HUES64 (cell line): ENCODE results near the gene SRC.

ENCODE experiments used
- H3K27ac ChIP-seq: 2 replicates; pipeline ENCODE4 v1.7.0; 2013; ENCODE audit warnings: low read depth, low read length, inconsistent platforms
- H3K27me3 ChIP-seq: 2 replicates; pipeline ENCODE4 v1.6.1; 2013; ENCODE audit warnings: mild to moderate bottlenecking, low read length; ENCODE audit not compliant: insufficient read depth
- H3K36me3 ChIP-seq: 2 replicates; pipeline ENCODE4 v1.6.1; 2013; ENCODE audit warnings: mild to moderate bottlenecking, low read length; ENCODE audit not compliant: insufficient read depth
- H3K4me1 ChIP-seq: 2 replicates; pipeline ENCODE4 v1.6.1; 2013; ENCODE audit warnings: mild to moderate bottlenecking, low read length, moderate library complexity; ENCODE audit not compliant: insufficient read depth
- H3K4me3 ChIP-seq: 2 replicates; pipeline ENCODE4 v1.5.1; 2013; ENCODE audit warnings: mild to moderate bottlenecking, low read length, moderate library complexity
- H3K9ac ChIP-seq: 2 replicates; pipeline ENCODE4 v1.6.1; 2013; ENCODE audit warnings: mild to moderate bottlenecking, low read depth, low read length
- H3K9me3 ChIP-seq: 2 replicates; pipeline ENCODE4 v1.6.1; 2013; ENCODE audit warnings: low read depth, low read length; ENCODE audit not compliant: insufficient read depth
- WGBS: fragments of 150-250, 120-280 bp; methylation state at CpG from one replicate; pipeline ENCODE4 v1.1.7; 2013; ENCODE audit warnings: missing lambda C conversion rate; 5-methylcytosine and 5-hydroxymethylcytosine counted together

The SRC gene

DNA sequence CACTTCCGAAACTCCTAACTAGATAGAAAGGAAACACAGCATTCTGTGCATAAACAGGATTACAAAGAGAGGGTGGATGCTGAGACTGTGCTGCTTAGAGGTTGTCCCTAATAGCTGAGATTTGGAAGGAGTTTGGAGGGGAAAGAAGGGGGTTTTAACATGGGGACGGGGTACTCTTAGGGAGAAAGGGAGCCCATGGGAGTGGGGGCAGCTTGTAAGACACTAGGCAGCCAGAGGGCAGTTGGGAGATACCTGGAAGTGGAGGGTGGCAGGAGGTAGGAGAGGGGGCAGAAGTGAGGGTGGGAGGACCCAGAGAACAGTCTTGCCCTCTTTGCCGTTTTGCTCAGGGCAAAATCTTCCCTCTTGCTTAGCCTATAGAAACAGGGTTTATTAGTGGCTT, 40.1 kb upstream of the SRC start:
- H3K36me3 ChIP-seq: peaks cover 47% of the 10 kb centered on the region
- 0 out of 2 replicates have a peak overlapping the region, but pooled peaks have one; percentile 32 for H3K9ac ChIP-seq
- WGBS: 83% methylated on average over 3 of the region's 3 CpGs
- no peaks in the 10 kb centered on the region for H3K9me3 ChIP-seq
- H3K27me3 ChIP-seq: no peaks in the 10 kb centered on the region
- H3K4me3 ChIP-seq: no peak overlapping the region
- H3K27ac ChIP-seq: no peak overlapping the region
- peaks cover 6% of the 10 kb centered on the region for H3K4me1 ChIP-seq

DNA sequence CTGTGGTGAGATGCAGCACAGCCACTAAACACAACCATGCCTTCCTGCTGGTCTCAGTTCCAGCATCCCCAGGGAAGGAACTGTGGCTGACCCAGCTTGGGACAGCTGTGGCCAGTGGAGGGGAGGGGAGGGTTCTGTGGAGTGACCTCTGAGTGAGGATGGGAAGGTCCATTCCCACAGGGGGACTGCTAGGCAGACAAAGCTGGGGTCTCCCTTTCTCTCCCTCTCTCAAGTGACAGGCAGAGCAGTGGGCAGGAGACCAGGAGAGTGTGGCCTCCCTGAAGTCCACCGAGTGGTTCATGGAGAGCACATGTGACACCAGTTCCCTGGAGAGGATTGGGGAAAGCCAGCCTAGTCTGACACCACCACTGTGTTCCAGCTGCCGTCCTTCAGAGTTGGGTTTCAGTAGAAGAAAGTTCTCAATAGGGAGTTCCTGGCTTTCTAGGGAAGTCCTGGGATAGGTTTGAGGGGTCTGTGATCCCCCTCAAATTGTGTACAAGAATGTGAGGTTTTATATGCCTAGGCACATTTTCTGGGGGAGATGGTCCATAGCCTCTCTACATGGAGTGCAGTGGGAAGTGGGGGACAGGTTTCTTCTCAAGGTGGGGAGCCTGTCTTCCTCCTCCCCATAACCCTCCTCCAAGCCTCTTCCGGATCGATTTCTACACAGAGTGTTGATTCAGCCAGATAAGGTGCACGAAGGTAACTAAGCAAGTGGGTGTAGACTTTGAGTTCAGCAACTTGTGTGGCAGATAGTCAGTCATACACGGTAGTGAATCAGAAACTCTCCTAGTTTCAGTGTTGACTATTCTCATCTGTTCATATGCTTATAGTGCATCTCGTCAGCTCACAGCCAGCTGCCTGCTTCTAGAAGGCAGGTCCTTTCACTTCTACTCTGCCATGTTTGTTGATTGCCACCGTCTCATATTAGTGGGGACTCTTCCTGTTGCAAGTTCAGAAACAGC, 37.6 kb upstream of the SRC start:
- Histone ChIP-seq H3K36me3 (peaks cover 28% of the 10 kb centered on the region), H3K27ac (no peak overlapping the region), H3K4me1 (peaks cover 6% of the 10 kb centered on the region), H3K4me3 (no peak overlapping the region), H3K27me3 (no peaks in the 10 kb centered on the region), H3K9ac (no peak overlapping the region), H3K9me3 (no peaks in the 10 kb centered on the region)
- 91% methylated on average over 8 of the region's 8 CpGs for WGBS

DNA sequence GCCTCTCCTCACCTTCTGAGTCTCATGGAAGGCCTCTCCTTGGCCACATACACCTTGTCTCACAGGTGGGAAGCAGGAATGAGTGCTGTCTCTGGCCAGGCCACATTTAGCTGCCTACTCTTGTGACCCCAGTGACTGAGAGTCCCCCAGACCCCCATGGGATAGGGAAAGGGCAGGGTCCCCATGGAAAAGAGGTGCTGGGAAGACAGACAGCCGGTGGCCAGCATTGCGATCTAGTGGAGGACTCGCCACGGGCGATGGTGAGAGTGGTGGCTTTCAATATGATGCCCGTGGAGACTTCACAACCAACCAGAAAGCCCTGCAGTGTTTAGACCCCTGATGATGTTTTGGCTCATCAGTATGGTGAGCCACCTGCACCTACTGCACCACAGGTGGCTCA, 36.6 kb upstream of the SRC start:
- Histone ChIP-seq H3K4me3 (no peak overlapping the region), H3K9ac (no peak overlapping the region), H3K4me1 (peaks cover 6% of the 10 kb centered on the region), H3K36me3 (peaks cover 19% of the 10 kb centered on the region), H3K27me3 (no peaks in the 10 kb centered on the region), H3K9me3 (no peaks in the 10 kb centered on the region), H3K27ac (no peak overlapping the region)
- 97% methylated on average over 6 of the region's 6 CpGs for WGBS

DNA sequence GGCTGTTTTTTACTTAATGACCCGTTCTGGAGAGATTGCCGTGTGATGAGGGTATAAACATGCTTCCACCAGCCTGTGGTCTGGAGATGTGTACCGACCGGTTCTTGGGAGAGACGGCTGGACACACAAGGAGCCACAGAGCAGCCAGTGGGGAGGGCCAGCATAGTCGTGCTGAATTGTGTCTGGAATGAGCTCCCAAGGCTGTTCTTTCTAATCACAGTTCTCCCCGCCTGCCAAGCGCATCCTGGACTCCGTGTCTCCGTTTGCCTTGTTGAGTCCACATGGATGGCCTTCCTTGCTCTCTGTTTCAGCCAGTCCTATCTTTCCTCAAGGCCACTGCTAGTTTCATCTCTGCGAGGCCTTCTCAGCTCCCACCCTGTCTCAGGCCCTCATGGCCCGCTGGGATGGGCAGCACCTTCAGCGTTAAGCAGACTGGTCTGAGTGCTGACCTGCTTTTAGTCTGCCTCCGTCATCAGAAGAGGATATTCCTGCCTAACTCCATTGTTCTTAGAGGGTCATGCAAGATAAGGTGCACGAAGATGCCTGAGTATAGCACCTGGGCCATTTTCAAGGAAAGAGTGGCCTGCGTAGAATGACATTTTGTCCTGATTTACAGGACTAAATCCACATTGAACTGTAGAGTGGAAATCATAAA, 35.9 kb upstream of the SRC start:
- Histone ChIP-seq H3K9ac (no peak overlapping the region), H3K9me3 (no peaks in the 10 kb centered on the region), H3K4me3 (no peak overlapping the region), H3K27me3 (no peaks in the 10 kb centered on the region), H3K4me1 (peaks cover 10% of the 10 kb centered on the region), H3K36me3 (peaks cover 15% of the 10 kb centered on the region; the same call in 1 of the 2 replicates), H3K27ac (no peak overlapping the region)
- WGBS: 95% methylated on average over 16 of the region's 16 CpGs

DNA sequence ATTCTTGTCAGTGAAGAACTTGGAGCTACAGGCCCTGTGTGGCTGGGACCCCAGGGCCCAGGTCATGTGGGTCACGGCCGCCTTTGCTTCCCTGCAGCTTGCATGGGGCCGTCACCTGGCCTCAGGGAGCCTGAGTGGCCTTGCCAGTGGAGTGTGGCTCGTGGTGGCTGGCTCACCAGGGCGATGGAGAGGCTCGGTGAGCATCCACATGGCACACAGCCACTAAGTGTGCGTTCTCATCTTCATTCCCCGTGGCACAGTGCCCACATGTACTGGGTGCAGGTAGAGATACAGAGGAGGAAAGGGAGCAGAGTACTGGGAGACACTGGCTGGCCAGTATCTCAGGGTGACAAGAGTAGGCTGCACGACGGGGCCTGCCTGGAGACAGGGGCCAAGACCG, 35.0 kb upstream of the SRC start:
- Histone ChIP-seq H3K4me1 (peaks cover 10% of the 10 kb centered on the region), H3K9ac (no peak overlapping the region), H3K36me3 (peaks cover 17% of the 10 kb centered on the region; the same call in 1 of the 2 replicates), H3K27ac (no peak overlapping the region; the same call in 1 of the 2 replicates), H3K9me3 (no peaks in the 10 kb centered on the region), H3K27me3 (no peaks in the 10 kb centered on the region), H3K4me3 (no peak overlapping the region)
- 90% methylated on average over 11 of the region's 11 CpGs for WGBS

DNA sequence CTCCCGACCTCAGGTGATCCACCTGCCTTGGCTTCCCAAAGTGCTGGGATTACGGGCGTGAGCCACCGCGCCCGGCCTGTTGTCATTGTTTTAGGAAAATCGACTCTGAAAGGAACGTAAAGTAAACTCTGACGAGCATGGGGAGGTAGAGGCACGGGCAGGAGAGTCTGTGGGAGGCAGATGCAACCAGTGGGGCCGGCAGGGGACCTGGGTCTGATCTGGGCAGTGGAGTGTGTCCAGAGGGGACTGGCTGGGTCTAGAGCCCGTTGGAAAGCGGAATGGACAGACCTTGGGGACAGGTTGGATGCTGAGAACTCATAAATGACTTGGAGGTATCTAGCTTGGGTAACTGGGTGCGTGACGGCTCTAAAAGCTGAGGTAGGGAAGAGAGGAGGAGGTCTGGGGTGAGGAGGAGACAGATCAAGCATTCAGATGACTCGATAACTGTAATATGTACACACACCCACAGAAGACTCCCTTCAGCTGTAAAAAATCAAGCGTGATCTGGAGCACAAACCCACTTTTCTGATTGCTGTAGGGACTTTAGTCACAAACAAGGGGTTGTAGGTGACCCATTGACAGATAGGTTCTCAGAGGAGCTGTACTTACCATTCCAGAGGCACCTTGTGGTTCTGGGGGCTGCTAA, 34.1 kb upstream of the SRC start:
- Histone ChIP-seq H3K27ac (no peak overlapping the region), H3K27me3 (no peaks in the 10 kb centered on the region), H3K9me3 (no peaks in the 10 kb centered on the region), H3K4me1 (peaks cover 15% of the 10 kb centered on the region), H3K36me3 (peaks cover 26% of the 10 kb centered on the region), H3K4me3 (no peak overlapping the region), H3K9ac (no peak overlapping the region)
- WGBS: 96% methylated on average over 17 of the region's 17 CpGs

DNA sequence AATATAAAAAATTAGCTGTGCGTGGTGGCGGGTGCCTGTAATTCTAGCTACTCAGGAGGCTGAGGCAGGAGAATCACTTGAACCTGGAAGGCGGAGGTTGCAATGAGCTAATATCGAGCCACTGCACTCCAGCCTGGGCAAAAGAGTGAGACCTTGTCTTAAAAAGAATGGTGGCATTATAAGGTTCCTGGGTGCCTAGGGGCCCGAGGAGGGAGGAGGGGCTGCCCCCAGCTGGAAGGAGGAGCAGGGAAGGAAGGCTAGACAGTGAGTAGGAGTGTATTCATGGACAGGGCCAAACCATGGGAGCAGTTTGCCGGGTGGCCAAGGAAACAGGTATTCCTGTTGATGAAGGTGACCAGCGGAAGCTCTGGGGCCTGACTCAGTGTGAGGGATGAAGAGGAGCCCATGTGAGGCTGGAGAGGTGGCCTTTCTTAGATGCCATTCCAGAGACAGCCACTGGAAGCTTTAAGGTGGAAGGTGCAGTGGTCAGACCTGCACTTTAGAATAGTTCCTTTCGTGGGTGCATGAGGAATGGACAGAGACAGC, 32.3 kb upstream of the SRC start:
- no peak overlapping the region for H3K4me3 ChIP-seq
- H3K27me3 ChIP-seq: no peaks in the 10 kb centered on the region
- WGBS: 94% methylated on average over 8 of the region's 8 CpGs
- no peaks in the 10 kb centered on the region for H3K9me3 ChIP-seq
- H3K36me3 ChIP-seq: peaks cover 19% of the 10 kb centered on the region
- H3K9ac ChIP-seq: no peak overlapping the region
- peaks cover 19% of the 10 kb centered on the region for H3K4me1 ChIP-seq
- H3K27ac ChIP-seq: no peak overlapping the region

DNA sequence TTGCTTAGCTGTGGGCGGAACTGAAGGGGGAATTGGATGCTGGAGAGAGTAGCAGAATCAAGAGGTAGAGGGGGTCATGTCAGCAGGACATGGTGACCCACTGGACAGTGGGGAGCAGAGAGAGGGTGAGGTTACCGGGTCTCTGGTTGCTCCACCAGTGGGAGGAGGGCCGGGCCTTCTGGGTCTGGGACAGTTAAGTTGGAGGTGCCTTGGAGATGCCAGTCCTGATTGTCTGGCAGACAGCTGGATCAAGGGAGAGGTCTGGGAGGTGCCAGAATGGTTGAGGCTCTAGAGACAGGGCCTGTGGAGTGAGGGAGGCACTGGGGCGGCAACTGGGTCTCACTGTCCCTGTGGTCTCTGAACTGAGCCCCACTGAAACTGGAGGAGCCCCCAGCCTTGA, 31.8 kb upstream of the SRC start:
- WGBS: 92% methylated on average over 4 of the region's 4 CpGs
- H3K27ac ChIP-seq: 0 out of 2 replicates have a peak overlapping the region, but pooled peaks have one; percentile 12

DNA sequence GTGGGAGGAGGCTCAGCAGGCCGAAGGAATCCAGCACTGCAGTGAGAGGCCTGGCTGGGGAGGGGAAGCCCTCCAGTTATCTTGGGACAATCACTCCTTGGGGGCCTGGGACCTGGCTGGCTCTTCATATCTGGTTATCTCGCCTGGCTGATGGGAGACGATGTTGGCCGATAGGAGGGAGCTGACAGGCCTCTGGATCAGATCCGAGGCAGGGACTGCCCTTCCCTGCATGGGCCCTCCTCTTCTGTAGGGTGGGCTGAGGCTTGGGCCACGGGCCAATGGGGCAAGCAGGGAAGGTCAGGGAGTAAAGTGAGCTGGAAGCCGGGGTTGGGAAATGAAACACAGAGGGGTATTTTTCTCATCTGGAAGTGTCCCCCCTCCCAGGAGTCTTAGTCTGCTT, 31.3 kb upstream of the SRC start:
- no peaks in the 10 kb centered on the region for H3K9me3 ChIP-seq
- 0 out of 2 replicates have a peak overlapping the region, but pooled peaks have one; percentile 12 for H3K27ac ChIP-seq
- no peak overlapping the region for H3K9ac ChIP-seq
- no peaks in the 10 kb centered on the region for H3K27me3 ChIP-seq
- WGBS: 78% methylated on average over 7 of the region's 7 CpGs
- peaks cover 27% of the 10 kb centered on the region for H3K4me1 ChIP-seq
- H3K36me3 ChIP-seq: peaks cover 15% of the 10 kb centered on the region
- H3K4me3 ChIP-seq: no peak overlapping the region

More for the DNA sequence above, 31.8 kb upstream of the SRC start:
- Histone ChIP-seq H3K9ac (no peak overlapping the region), H3K27me3 (no peaks in the 10 kb centered on the region), H3K4me3 (no peak overlapping the region), H3K4me1 (peaks cover 22% of the 10 kb centered on the region), H3K36me3 (peaks cover 16% of the 10 kb centered on the region), H3K9me3 (no peaks in the 10 kb centered on the region)

DNA sequence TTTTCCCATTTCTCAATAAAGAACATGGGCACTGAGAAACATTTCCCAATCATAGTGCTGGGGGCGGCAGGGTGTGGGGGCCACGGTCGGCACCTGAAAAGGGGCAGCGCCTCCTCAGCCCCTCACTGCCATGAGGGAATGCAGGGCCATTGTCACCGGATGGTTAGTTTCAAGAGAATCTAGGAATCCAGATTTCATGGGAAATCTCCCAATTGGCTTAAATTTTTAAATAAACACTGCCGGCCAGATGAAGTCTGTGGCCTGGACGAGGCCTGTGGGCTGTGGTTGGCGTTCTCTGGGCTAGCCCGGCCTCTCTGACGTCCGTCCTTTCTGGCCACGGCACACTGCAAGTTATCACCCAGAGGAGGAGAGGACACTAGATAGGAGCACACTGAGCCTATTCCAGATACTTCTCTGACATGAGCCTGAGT, 30.9 kb upstream of the SRC start:
- WGBS: 88% methylated on average over 12 of the region's 12 CpGs
- H3K27me3 ChIP-seq: no peaks in the 10 kb centered on the region
- H3K9me3 ChIP-seq: no peaks in the 10 kb centered on the region
- H3K4me3 ChIP-seq: no peak overlapping the region
- peak overlapping the region; percentile 16; the same call in 1 of the 2 replicates for H3K27ac ChIP-seq
- peaks cover 30% of the 10 kb centered on the region for H3K4me1 ChIP-seq
- no peak overlapping the region for H3K9ac ChIP-seq
- peaks cover 15% of the 10 kb centered on the region for H3K36me3 ChIP-seq
